ENCODE results near the gene MEGF11. TPM values are rescaled to one million over a fixed set of nuclear protein-coding genes. Genes with fewer than 3 reads are reported as not detected.

The MEGF11 gene
- polyA plus RNA-seq, 1 of the 3 experiments (the other 2 are of a cell fraction) = not detected

GRCh38 chr15:66240240-66240794 is 13.2 kb downstream of the MEGF11 start:
- no peak overlapping the region for H2AFZ ChIP-seq (ENCODE audit: low read depth)
- ChIA-PET CTCF (interaction anchor here (0.6 to 2.2 kb wide), 6 partner anchors 9 to 47 kb away, joined by 3 to 9 read pairs (median 3); partner anchors contain the start of gene MEGF11), POLR2A (no interaction called here)
- H3K36me3 ChIP-seq (replicated peaks in 1 of 2; ENCODE audit: control insufficient read depth in 1 of 2, insufficient read depth in 2 of 2, low read length in 1 of 2) = no peaks in the 10 kb centered on the region
- WGBS (ENCODE audit: low lambda C conversion rate) = 86% methylated on average over 9 of the region's 9 CpGs
- H3K27me3 ChIP-seq (ENCODE audit: insufficient read depth) = no peaks in the 10 kb centered on the region; the same call in 1 of the 2 replicates
- no peaks in the 10 kb centered on the region for H4K20me1 ChIP-seq (ENCODE audit: insufficient read depth)
- no peak overlapping the region for H3K4me3 ChIP-seq (ENCODE audit: low read depth in 2 of 2, low read length in 1 of 2)
- no peaks in the 10 kb centered on the region for H3K9me2 ChIP-seq
- no peak overlapping the region for H3K4me2 ChIP-seq
- no peaks in the 10 kb centered on the region for H3K9me3 ChIP-seq
- H3F3A ChIP-seq (replicated peaks; ENCODE audit: insufficient read depth) = no peaks in the 10 kb centered on the region
- H3K9ac ChIP-seq = no peak overlapping the region
- DNase-seq = no peak
- TF ChIP-seq PBX3 (IDR thresholded peaks at IDR 0.05) (no peak), JUND (IDR thresholded peaks at IDR 0.05) (no peak), ZBTB33 (IDR thresholded peaks at IDR 0.05; ENCODE audit: borderline replicate concordance, low read depth) (no peak), MEF2A (IDR thresholded peaks at IDR 0.05; ENCODE audit: borderline replicate concordance, low read depth) (no peak), RXRA (IDR thresholded peaks at IDR 0.05; ENCODE audit: borderline replicate concordance, low read depth) (no peak), USF1 (IDR thresholded peaks at IDR 0.05; ENCODE audit: borderline replicate concordance, low read depth) (no peak), USF2 (IDR thresholded peaks at IDR 0.05; ENCODE audit: borderline replicate concordance, low read depth, low read length) (no peak), RFX5 (IDR thresholded peaks at IDR 0.05; ENCODE audit: low read length) (no peak), CTCF (IDR thresholded peaks at IDR 0.05) (no peak), GABPA (IDR thresholded peaks at IDR 0.05; ENCODE audit: low read depth) (no peak), EP300 (IDR thresholded peaks at IDR 0.05; ENCODE audit: borderline replicate concordance in 1 of 2, low read depth in 1 of 2, low read length in 1 of 2) (no peak), MAX (IDR thresholded peaks at IDR 0.05; ENCODE audit: low read depth) (no peak), EZH2phosphoT487 (IDR thresholded peaks at IDR 0.05; ENCODE audit: borderline replicate concordance, low read depth) (no peak), POLR2AphosphoS5 (IDR thresholded peaks at IDR 0.05; ENCODE audit: low read depth, low read length) (no peak), REST (IDR thresholded peaks at IDR 0.05; ENCODE audit: low read depth, low read length) (no peak), IRF3 (IDR thresholded peaks at IDR 0.05; ENCODE audit: low read depth, low read length) (no peak), NFIC (IDR thresholded peaks at IDR 0.05; ENCODE audit: borderline replicate concordance) (no peak), FOXM1 (IDR thresholded peaks at IDR 0.05; ENCODE audit: low read depth) (no peak)
- no peaks in the 10 kb centered on the region for H3K4me1 ChIP-seq (ENCODE audit: control insufficient read depth in 1 of 2, insufficient read depth in 2 of 2, low read depth in 1 of 2, low read length in 1 of 2)
- H3K79me2 ChIP-seq (ENCODE audit: insufficient read depth) = no peaks in the 10 kb centered on the region
- H3K27ac ChIP-seq (ENCODE audit: low read depth in 2 of 2, low read length in 1 of 2) = no peak overlapping the region
